PFSK-1 (cell line): ENCODE measurements around the gene GRB10.

Experiments used
- FOXP2 ChIP-seq: optimal IDR thresholded peaks from 2 replicates; pipeline ENCODE3; 2011; ENCODE audit warnings: borderline replicate concordance, control low read depth, inconsistent platforms; ENCODE audit not compliant: insufficient read depth; ENCODE audit errors: extremely low read length, extremely low read depth
- POLR2AphosphoS5 ChIP-seq: IDR thresholded peaks from 2 replicates; pipeline ENCODE4 v1.6.1; 2012; ENCODE audit warnings: low read depth, mild to moderate bottlenecking, control low read depth, low read length, moderate library complexity
- SIN3A ChIP-seq: IDR thresholded peaks from 2 replicates; pipeline ENCODE4 v1.6.1; 2012; ENCODE audit warnings: mild to moderate bottlenecking, low read length, moderate library complexity, borderline replicate concordance; ENCODE audit not compliant: insufficient read depth
- TAF1 ChIP-seq: IDR thresholded peaks from 2 replicates; pipeline ENCODE4 v1.6.1; 2012; ENCODE audit warnings: low read length, control low read depth, borderline replicate concordance; ENCODE audit not compliant: insufficient read depth
- TF ChIP-seq, protein P1 (sequence below), 2 experiments: IDR thresholded peaks; 2 replicates each; pipeline versions ENCODE4 v1.6.1 to v1.8.0; 2011 to 2012; ENCODE audit warnings: low read depth in 2 of 2, low read length in 2 of 2, control low read depth in 1 of 2, inconsistent platforms in 1 of 2, mild to moderate bottlenecking in 1 of 2, moderate library complexity in 1 of 2; ENCODE audit not compliant: insufficient read depth in 1 of 2

The GRB10 gene

DNA sequence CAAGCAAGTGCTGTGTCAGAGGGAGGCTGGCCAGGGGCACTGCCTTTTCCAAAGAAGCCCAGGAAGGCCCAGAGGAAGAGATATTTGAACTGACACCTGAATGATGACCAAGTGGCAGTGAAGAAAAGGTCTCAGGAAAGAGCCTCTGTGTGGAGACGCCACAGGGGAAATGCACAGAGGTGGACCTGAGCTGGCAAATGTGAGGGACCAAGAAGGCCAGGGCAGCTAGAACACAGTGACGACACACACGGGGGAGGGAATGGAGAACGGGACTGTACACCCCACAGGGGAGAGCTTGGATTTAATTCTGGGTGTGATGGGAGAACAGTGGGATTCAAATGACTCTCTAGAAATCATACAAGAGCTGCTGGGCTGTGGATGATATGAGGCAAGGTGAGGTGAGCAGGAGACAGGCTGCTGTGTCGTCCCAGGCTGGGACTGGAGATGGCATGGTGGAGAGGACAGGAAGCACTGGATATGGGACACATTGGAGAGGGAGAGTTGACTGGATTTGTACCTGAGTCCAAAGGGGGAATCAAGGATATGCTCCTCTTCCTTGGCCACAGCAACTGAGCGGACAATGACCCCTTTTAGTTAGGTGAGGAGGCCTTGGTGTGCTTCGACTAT, 133.3 kb downstream of the GRB10 start:
- TF ChIP-seq, protein P1, sequence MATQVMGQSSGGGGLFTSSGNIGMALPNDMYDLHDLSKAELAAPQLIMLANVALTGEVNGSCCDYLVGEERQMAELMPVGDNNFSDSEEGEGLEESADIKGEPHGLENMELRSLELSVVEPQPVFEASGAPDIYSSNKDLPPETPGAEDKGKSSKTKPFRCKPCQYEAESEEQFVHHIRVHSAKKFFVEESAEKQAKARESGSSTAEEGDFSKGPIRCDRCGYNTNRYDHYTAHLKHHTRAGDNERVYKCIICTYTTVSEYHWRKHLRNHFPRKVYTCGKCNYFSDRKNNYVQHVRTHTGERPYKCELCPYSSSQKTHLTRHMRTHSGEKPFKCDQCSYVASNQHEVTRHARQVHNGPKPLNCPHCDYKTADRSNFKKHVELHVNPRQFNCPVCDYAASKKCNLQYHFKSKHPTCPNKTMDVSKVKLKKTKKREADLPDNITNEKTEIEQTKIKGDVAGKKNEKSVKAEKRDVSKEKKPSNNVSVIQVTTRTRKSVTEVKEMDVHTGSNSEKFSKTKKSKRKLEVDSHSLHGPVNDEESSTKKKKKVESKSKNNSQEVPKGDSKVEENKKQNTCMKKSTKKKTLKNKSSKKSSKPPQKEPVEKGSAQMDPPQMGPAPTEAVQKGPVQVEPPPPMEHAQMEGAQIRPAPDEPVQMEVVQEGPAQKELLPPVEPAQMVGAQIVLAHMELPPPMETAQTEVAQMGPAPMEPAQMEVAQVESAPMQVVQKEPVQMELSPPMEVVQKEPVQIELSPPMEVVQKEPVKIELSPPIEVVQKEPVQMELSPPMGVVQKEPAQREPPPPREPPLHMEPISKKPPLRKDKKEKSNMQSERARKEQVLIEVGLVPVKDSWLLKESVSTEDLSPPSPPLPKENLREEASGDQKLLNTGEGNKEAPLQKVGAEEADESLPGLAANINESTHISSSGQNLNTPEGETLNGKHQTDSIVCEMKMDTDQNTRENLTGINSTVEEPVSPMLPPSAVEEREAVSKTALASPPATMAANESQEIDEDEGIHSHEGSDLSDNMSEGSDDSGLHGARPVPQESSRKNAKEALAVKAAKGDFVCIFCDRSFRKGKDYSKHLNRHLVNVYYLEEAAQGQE (IDR thresholded peaks at IDR 0.05; ENCODE audit: insufficient read depth in 1 of 2, low read depth in 2 of 2, low read length in 2 of 2) = no peak
- no peak for TF ChIP-seq SIN3A
- TF ChIP-seq POLR2AphosphoS5 = no peak
- no peak for TF ChIP-seq TAF1
- TF ChIP-seq FOXP2 = no peak

DNA sequence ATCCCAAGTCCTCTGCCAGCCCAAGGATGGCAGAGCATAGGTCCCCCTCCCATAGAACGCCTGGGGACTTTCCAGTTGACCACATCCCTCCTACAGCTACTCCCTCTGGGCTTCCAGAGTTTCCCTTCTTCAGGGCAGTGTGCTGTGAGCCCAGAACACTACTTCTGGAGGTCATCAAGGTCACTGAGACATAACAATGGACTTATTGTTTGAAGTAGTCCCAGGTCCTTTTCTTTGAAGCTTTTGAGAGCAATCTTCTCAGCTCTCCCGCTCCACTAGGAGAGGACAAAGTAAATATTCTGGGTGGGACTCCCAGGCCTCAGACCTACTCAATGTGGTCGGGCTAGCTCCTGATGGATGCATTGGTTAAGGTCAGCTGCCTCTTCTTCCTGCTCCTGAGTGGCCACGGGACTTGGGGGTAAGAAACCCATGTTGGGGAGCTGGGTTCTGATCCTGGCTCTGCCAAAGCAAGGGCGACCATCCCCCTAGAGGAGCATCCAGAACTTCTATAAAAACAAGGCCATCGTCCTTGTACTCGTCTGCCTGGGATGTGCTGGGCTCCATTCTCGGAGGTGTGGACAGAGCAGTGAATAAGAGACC, 134.0 kb downstream of the GRB10 start:
- TF ChIP-seq TAF1 (no peak), FOXP2 (no peak), SIN3A (no peak), POLR2AphosphoS5 (no peak)
- TF ChIP-seq, protein P1 (IDR thresholded peaks at IDR 0.05; ENCODE audit: insufficient read depth in 1 of 2, low read depth in 2 of 2, low read length in 2 of 2) = no peak

DNA sequence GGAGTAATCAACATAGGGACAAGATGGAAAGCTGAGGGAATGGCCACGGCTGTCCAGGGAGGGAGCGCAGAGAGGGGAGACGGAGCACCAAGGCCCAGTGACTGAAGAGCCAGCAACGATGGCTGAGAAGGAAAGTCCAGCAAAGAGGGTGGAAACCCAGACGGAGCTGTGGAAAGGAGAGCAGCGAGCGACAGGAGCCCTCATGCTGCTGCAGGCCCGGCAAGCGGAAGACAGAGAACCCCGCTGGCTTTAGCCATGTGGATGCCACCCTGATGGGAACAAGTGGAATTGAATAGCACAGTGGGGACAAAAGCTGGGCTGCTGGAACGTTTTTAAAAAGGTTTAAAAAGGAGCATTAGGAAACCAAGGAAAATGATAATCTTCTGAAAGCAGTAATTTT, 134.6 kb downstream of the GRB10 start:
- TF ChIP-seq POLR2AphosphoS5 (no peak), FOXP2 (no peak), TAF1 (no peak), SIN3A (no peak)
- TF ChIP-seq, protein P1 (IDR thresholded peaks at IDR 0.05; ENCODE audit: insufficient read depth in 1 of 2, low read depth in 2 of 2, low read length in 2 of 2) = no peak

DNA sequence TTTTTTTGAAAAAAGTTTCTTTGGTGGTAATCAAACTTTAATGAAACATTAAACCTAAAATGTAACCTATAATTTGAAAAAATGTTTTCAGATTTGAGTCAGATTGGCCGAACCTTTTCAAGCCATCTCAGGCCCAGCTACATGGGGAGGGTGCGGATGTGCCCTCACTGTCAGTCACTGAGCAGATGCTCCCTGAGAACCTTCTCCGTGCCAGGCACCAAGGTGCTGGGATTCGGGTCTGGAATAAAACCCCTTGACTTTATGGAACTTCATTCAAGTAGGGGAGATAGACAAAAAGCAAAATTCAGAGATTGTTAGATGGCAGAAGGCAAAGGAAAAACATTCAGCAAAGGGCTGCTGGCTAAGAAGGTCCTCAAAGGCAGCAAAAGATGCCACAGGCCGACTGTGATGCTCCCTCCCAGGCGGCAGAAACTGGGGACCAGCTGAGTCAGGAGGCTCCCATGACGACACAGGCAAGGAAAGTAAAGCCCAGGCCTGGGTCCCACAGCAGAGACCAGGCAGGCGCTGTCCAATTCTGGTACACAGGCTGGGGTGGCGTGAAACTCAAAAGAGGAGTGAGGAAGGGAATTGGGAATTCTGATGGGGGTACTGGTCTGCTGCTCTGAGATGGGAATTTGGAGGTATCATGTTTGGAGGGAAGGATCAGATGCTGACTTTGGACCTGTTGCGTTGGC, 135.3 kb downstream of the GRB10 start:
- TF ChIP-seq SIN3A (no peak), FOXP2 (no peak), TAF1 (no peak), POLR2AphosphoS5 (no peak)
- TF ChIP-seq, protein P1 (IDR thresholded peaks at IDR 0.05; ENCODE audit: insufficient read depth in 1 of 2, low read depth in 2 of 2, low read length in 2 of 2) = no peak
